HEK293 (cell line): ENCODE data around the gene FAM89A.
A peak's percentile ranks its signal among the peaks of the same experiment; 100 is the strongest.
"Not testable (repeated sequence)": the region's sequence is repeated elsewhere in the genome, so short reads cannot be mapped to it uniquely, and the experiment has no call there.

Experiments used
- CTCF ChIA-PET: fragments of 350-600 bp; formaldehyde crosslinking; extraction: SDS; loops from one replicate; lab custom pipeline; 2021; ENCODE audit warnings: antibody characterized with exemption; lab: Yijun Ruan, JAX
- POLR2A ChIA-PET: fragments of 300-600 bp; formaldehyde crosslinking; extraction: SDS; loops from one replicate; lab custom pipeline; 2020; ENCODE audit warnings: antibody characterized with exemption, inconsistent platforms; lab: Yijun Ruan, JAX
- H3K27ac ChIP-seq: fragments of 200-500 bp; sonication (Bioruptor generic); 2 replicates; pipeline ENCODE4 v1.5.1; 2014; ENCODE audit warnings: low read depth, low read length, control low read depth, inconsistent platforms; ENCODE audit errors: extremely low read depth
- H3K36me3 ChIP-seq, 2 experiments: fragments of 200-500 bp in 1 of 2; sonication (Bioruptor generic) in 1 of 2; 1 replicate in 1 of 2; 2 replicates in 1 of 2; pipeline ENCODE4 v1.5.1; 2014 to 2017; ENCODE audit warnings: inconsistent platforms in 2 of 2, low read length in 2 of 2; ENCODE audit not compliant: control insufficient read depth in 2 of 2, insufficient read depth in 1 of 2
- H3K4me1 ChIP-seq: fragments of 200-500 bp; sonication (Bioruptor generic); 2 replicates; pipeline ENCODE4 v1.5.1; 2014; ENCODE audit warnings: mild to moderate bottlenecking, low read length, inconsistent platforms; ENCODE audit not compliant: control insufficient read depth, insufficient read depth
- H3K4me3 ChIP-seq: 2 replicates; pipeline ENCODE4 v1.5.1; 2011; ENCODE audit warnings: low read depth, mild to moderate bottlenecking, control low read depth, low read length, moderate library complexity
- H3K9me3 ChIP-seq: fragments of 200-500 bp; sonication (Bioruptor generic); 2 replicates; pipeline ENCODE4 v1.5.1; 2014; ENCODE audit warnings: low read depth, low read length, inconsistent platforms; ENCODE audit not compliant: control insufficient read depth, insufficient read depth
- ELK4 ChIP-seq: IDR thresholded peaks from 2 replicates; pipeline ENCODE4 v1.6.1; 2011; ENCODE audit warnings: mild to moderate bottlenecking, low read depth, low read length, borderline replicate concordance
- GLIS1 ChIP-seq: fragments of 450-650 bp; formaldehyde crosslinking; IDR thresholded peaks from 2 replicates; pipeline ENCODE4 v1.5.1; 2016; ENCODE audit warnings: missing biosample characterization, missing genetic modification characterization
- SALL2 ChIP-seq: fragments of 450-650 bp; formaldehyde crosslinking; IDR thresholded peaks from 2 replicates; pipeline ENCODE4 v1.5.0; 2017; ENCODE audit warnings: missing biosample characterization, mild to moderate bottlenecking, missing genetic modification characterization, borderline replicate concordance
- SP7 ChIP-seq: fragments of 450-650 bp; formaldehyde crosslinking; IDR thresholded peaks from 2 replicates; pipeline ENCODE4 v1.5.1; 2016; ENCODE audit warnings: missing biosample characterization, missing genetic modification characterization
- YY1 ChIP-seq: fragments of 450-650 bp; formaldehyde crosslinking; IDR thresholded peaks from 2 replicates; pipeline ENCODE4 v1.5.1; 2018; ENCODE audit warnings: missing biosample characterization, missing genetic modification characterization
- ZBTB48 ChIP-seq: fragments of 450-650 bp; formaldehyde crosslinking; IDR thresholded peaks from 2 replicates; pipeline ENCODE4 v1.5.1; 2016; ENCODE audit warnings: missing biosample characterization, missing genetic modification characterization
- ZFP37 ChIP-seq: fragments of 450-650 bp; formaldehyde crosslinking; IDR thresholded peaks from 2 replicates; pipeline ENCODE4 v1.5.1; 2016; ENCODE audit warnings: missing biosample characterization, missing genetic modification characterization
- ZNF174 ChIP-seq: fragments of 450-650 bp; formaldehyde crosslinking; IDR thresholded peaks from 2 replicates; pipeline ENCODE4 v1.5.0; 2017; ENCODE audit warnings: missing biosample characterization, mild to moderate bottlenecking, missing genetic modification characterization
- ZNF2 ChIP-seq: fragments of 450-650 bp; formaldehyde crosslinking; IDR thresholded peaks from 2 replicates; pipeline ENCODE4 v1.5.1; 2016; ENCODE audit warnings: missing biosample characterization, missing genetic modification characterization
- ZNF488 ChIP-seq: fragments of 450-650 bp; formaldehyde crosslinking; IDR thresholded peaks from 2 replicates; pipeline ENCODE4 v1.5.1; 2016; ENCODE audit warnings: missing biosample characterization, missing genetic modification characterization
- ZNF558 ChIP-seq: fragments of 450-650 bp; formaldehyde crosslinking; IDR thresholded peaks from 2 replicates; pipeline ENCODE4 v1.5.1; 2016; ENCODE audit warnings: missing biosample characterization, missing genetic modification characterization
- ZNF560 ChIP-seq: fragments of 450-650 bp; formaldehyde crosslinking; IDR thresholded peaks from 2 replicates; pipeline ENCODE4 v1.5.1; 2017; ENCODE audit warnings: missing biosample characterization, missing genetic modification characterization, borderline replicate concordance
- ZNF677 ChIP-seq: fragments of 450-650 bp; IDR thresholded peaks from 2 replicates; pipeline ENCODE4 v1.5.0; 2018; ENCODE audit warnings: missing biosample characterization, mild to moderate bottlenecking, missing genetic modification characterization, moderate library complexity
- ZSCAN30 ChIP-seq: fragments of 450-650 bp; IDR thresholded peaks from 2 replicates; pipeline ENCODE4 v1.5.1; 2018; ENCODE audit warnings: missing biosample characterization, mild to moderate bottlenecking, missing genetic modification characterization, moderate library complexity
- TF ChIP-seq, protein P1 (sequence below): fragments of 450-650 bp; formaldehyde crosslinking; IDR thresholded peaks from 2 replicates; pipeline ENCODE4 v1.5.1; 2017; ENCODE audit warnings: missing biosample characterization, mild to moderate bottlenecking, missing genetic modification characterization, moderate library complexity
- TF ChIP-seq, protein P2 (sequence below): fragments of 450-650 bp; formaldehyde crosslinking; IDR thresholded peaks from 2 replicates; pipeline ENCODE4 v1.5.1; 2016; ENCODE audit warnings: missing biosample characterization, missing genetic modification characterization

Gene FAM89A

DNA sequence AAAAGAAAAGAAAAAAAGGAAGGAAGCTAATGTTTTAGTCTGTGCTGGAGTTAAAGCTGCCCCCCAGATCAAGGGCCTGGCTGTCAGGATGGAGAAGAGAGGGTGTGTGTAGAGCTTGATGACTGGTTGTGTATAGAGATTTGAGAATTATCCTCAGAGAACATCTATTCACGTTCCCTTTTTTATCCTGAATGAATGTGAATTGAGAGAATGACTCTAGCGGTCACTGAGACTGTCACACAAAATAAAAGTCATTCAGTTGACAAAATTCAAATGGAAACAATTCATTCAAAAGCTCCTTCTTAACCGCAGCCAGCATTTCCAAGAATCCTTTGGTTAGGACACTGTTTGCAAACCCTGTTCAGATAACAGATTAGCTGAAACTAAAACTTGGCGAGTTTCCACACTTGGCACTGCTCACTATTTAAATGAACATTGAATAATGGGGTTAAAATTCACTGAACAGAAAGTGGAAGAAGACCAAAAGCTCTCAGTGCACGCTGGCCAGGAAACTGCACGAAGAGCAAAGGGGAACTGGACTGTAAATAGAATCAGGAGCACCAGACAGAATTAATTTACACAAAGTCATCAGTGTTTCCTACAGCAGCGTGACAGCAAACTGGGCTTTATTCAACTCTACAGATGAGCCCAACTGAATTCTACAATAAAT is 13.6 kb upstream of the FAM89A start:
- CTCF ChIA-PET = interaction anchor here (0.7 to 1.5 kb wide), 4 partner anchors 38 to 324 kb away, joined by 3 to 8 read pairs (median 4); no protein-coding TSS in a partner anchor
- H3K36me3 ChIP-seq = no peaks in the 10 kb centered on the region
- no peaks in the 10 kb centered on the region for H3K9me3 ChIP-seq
- TF ChIP-seq, protein P1, sequence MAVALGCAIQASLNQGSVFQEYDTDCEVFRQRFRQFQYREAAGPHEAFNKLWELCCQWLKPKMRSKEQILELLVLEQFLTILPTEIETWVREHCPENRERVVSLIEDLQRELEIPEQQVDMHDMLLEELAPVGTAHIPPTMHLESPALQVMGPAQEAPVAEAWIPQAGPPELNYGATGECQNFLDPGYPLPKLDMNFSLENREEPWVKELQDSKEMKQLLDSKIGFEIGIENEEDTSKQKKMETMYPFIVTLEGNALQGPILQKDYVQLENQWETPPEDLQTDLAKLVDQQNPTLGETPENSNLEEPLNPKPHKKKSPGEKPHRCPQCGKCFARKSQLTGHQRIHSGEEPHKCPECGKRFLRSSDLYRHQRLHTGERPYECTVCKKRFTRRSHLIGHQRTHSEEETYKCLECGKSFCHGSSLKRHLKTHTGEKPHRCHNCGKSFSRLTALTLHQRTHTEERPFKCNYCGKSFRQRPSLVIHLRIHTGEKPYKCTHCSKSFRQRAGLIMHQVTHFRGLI (tag by site-specific recombination) = peak; percentile 82; the same call in 1 of the 2 replicates
- no peak for TF ChIP-seq GLIS1 (tag by site-specific recombination)
- TF ChIP-seq, all 188 proteins: peak for 1
- Histone ChIP-seq H3K4me3 (no peak overlapping the region), H3K27ac (no peak overlapping the region), H3K4me1 (peaks cover 6% of the 10 kb centered on the region; the same call in 1 of the 2 replicates)
- POLR2A ChIA-PET = interaction anchor here (0.6 to 0.8 kb wide), 2 partner anchors 10 to 15 kb away, joined by 3 read pairs; no protein-coding TSS in a partner anchor

DNA sequence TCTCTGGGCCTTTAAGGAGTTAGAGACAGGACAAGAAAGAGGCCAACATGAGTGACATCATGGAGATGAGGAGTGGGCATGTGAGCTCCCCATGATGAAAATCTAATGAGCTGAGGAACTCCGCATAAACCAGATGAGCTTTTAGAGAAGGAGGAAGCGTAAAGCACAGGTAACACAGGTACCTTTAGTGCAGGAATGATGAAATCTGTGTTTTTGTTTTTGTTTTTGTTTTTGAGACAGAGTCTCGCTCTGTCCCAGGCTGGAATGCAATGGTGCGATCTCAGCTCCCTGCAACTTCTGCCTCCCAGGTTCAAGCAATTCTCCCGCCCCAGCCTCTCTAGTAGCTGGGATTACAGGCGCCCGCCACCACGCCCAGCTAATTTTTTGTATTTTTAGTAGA is 12.7 kb upstream of the FAM89A start:
- no peak for TF ChIP-seq ZFP37
- no peak for TF ChIP-seq ZNF174
- TF ChIP-seq SP7 = no peak
- no peak for TF ChIP-seq ELK4
- TF ChIP-seq SALL2 = no peak
- 0 out of 2 replicates have a peak, but pooled peaks have one; percentile 16 for TF ChIP-seq ZNF560 (tag by site-specific recombination)
- TF ChIP-seq ZNF2 (tag by site-specific recombination) = no peak
- TF ChIP-seq, protein P1 (tag by site-specific recombination) = no peak
- TF ChIP-seq ZNF677 = no peak
- TF ChIP-seq, all 188 proteins: peak for 1
- peaks cover 6% of the 10 kb centered on the region; the same call in 1 of the 2 replicates for H3K4me1 ChIP-seq
- H3K27ac ChIP-seq = no peak overlapping the region
- no peak overlapping the region for H3K4me3 ChIP-seq
- H3K36me3 ChIP-seq = no peaks in the 10 kb centered on the region
- ChIA-PET POLR2A (interaction anchor here (0.5 kb wide), 1 partner anchor 105 kb away, joined by 4 read pairs; no protein-coding TSS in a partner anchor), CTCF (interaction anchor here (0.7 to 1.5 kb wide), 2 partner anchors 158 to 211 kb away, joined by 3 to 8 read pairs; no protein-coding TSS in a partner anchor)
- no peaks in the 10 kb centered on the region for H3K9me3 ChIP-seq

DNA sequence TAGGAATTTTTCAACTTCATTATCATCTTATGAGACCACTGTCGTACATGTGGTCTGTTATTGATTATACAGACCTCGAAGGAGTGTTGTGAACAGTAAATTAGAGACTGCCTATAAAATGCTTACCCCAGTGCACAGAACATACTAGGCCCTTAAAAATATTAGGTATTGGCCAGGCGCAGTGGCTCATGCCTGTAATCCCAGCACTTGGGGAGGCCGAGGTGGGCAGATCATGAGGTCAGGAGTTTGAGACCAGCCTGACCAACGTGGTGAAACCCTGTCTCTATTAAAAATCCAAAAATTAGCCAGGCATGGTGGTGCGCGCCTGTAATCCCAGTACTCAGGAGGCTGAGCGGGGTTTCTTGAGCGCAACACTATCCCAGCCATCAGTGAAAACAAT is 10.9 kb upstream of the FAM89A start:
- POLR2A ChIA-PET, H3K27ac ChIP-seq, H3K4me3 ChIP-seq, H3K36me3 ChIP-seq, H3K4me1 ChIP-seq, H3K9me3 ChIP-seq: not testable (repeated sequence)
- CTCF ChIA-PET = interaction anchor here (1.2 kb wide), 1 partner anchor 9 kb away, joined by 6 read pairs; no protein-coding TSS in a partner anchor

DNA sequence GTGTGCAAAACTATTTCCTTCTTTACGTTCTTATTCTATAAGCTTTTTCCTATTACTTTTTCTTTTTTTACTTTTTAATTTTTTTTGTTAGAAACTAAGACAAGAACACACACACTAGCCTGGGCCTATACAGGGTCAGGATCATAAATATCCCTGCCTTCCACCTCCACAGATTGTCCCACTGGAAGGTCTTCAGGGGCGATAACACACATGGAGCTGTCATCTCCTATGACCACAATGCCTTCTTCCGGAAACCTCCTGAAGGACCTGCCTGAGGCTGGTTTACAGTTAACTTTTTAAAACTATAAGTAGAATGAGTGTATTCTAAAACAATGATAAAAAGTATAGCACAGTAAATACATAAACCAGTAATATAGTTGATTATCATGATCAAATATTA is 10.3 kb upstream of the FAM89A start:
- Histone ChIP-seq H3K9me3 (no peaks in the 10 kb centered on the region), H3K27ac (no peak overlapping the region), H3K4me1 (peaks cover 6% of the 10 kb centered on the region; the same call in 1 of the 2 replicates), H3K4me3 (no peak overlapping the region), H3K36me3 (no peaks in the 10 kb centered on the region)
- POLR2A ChIA-PET = no interaction called here
- TF ChIP-seq ZBTB48 (tag by site-specific recombination) = no peak
- TF ChIP-seq ZNF2 (tag by site-specific recombination) = no peak
- TF ChIP-seq ZNF488 (tag by site-specific recombination) = no peak
- TF ChIP-seq, protein P2, sequence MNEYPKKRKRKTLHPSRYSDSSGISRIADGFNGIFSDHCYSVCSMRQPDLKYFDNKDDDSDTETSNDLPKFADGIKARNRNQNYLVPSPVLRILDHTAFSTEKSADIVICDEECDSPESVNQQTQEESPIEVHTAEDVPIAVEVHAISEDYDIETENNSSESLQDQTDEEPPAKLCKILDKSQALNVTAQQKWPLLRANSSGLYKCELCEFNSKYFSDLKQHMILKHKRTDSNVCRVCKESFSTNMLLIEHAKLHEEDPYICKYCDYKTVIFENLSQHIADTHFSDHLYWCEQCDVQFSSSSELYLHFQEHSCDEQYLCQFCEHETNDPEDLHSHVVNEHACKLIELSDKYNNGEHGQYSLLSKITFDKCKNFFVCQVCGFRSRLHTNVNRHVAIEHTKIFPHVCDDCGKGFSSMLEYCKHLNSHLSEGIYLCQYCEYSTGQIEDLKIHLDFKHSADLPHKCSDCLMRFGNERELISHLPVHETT (tag by site-specific recombination) = no peak
- TF ChIP-seq ZNF558 (tag by site-specific recombination) = no peak
- no peak for TF ChIP-seq ZSCAN30
- TF ChIP-seq YY1 = no peak
- CTCF ChIA-PET = interaction anchor here (1.2 kb wide), 1 partner anchor 9 kb away, joined by 6 read pairs; no protein-coding TSS in a partner anchor
